GM12875 (cell line): ENCODE measurements around the gene ZACN.

Experiments
- H3K4me3 ChIP-seq: one replicate; pipeline ENCODE4 v1.5.1; 2011; ENCODE audit warnings: low read depth, low read length, control low read depth
- TF ChIP-seq, protein P1 (sequence below): IDR thresholded peaks from 2 replicates; pipeline ENCODE4 v1.5.1; 2011; ENCODE audit warnings: low read depth, mild to moderate bottlenecking, control low read depth, inconsistent platforms, low read length, moderate library complexity, borderline replicate concordance; ENCODE audit not compliant: insufficient read depth

Gene ZACN

DNA sequence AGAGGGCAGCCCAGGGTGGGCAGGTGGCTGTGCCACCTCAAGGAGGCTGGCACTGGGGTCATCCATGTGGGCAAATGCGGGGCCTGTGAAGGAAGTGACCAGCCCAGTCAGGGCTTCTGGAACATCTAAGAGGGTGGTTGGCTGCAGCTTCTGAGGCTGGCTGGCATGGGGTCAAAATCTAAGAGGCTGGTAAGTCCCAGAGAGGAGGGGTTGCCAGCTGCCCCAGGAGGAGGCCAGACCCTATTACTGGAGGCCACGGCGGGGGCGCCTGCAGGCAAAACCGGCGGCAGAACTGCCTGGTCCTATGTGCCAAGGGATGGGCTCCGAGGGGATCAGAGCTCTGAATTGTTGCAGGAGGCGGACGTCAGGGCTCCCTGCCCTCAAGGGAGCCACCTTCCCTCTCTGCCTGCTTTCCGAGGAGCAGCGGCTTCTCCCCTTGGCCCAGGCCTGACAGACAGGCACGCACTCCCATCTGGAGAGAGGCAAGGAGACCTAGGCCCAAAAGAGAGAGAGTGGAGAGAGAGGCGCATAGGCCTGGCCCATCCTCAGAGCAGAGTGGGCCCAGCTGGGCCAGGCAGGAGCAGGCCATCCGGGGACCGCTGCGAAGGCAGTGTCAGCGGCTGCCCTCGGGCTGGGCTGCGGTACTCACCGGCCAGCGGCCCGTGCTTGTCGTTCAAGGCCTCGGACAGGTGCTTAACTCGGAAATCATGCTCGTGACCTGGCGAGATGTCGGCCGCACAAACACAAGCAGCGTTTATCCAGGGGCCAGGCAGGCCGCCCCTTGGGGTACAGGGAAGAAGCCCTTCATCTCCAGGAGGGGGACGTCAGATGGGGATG is 10.9 kb downstream of the ZACN start:
- H3K4me3 ChIP-seq = no peak overlapping the region
- TF ChIP-seq, protein P1, sequence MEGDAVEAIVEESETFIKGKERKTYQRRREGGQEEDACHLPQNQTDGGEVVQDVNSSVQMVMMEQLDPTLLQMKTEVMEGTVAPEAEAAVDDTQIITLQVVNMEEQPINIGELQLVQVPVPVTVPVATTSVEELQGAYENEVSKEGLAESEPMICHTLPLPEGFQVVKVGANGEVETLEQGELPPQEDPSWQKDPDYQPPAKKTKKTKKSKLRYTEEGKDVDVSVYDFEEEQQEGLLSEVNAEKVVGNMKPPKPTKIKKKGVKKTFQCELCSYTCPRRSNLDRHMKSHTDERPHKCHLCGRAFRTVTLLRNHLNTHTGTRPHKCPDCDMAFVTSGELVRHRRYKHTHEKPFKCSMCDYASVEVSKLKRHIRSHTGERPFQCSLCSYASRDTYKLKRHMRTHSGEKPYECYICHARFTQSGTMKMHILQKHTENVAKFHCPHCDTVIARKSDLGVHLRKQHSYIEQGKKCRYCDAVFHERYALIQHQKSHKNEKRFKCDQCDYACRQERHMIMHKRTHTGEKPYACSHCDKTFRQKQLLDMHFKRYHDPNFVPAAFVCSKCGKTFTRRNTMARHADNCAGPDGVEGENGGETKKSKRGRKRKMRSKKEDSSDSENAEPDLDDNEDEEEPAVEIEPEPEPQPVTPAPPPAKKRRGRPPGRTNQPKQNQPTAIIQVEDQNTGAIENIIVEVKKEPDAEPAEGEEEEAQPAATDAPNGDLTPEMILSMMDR = no peak

DNA sequence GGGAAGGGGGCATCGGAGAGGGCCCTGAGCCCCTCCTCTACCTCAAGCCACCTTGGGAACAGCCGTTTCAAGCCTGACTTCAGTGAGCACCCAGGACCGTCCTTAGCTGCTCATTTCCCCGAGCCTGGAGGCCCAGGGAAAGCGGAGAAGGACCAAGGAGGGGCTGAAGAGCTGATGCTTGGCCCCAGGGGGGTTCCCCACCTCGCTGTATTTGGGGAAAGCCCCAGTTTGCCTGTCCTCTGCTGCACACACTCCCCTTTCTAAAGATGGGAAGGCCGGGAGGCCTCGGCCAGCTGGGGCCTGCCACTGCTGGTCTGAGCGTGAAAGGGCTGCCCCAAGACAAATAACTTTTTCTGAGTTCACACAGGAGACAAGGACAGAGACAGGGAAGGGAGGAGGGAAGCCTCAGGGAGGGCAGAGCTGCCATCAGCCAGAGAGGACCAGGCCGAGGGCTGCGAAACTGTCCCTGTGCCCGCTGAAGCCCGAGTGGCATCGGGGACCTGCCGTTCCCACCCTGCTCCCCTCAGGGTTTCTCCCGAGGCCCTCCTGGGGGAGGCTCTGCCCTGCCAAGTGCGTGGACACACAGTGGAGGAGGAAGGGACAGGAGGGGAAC is 11.6 kb downstream of the ZACN start:
- H3K4me3 ChIP-seq = no peak overlapping the region
- TF ChIP-seq, protein P1 = no peak

DNA sequence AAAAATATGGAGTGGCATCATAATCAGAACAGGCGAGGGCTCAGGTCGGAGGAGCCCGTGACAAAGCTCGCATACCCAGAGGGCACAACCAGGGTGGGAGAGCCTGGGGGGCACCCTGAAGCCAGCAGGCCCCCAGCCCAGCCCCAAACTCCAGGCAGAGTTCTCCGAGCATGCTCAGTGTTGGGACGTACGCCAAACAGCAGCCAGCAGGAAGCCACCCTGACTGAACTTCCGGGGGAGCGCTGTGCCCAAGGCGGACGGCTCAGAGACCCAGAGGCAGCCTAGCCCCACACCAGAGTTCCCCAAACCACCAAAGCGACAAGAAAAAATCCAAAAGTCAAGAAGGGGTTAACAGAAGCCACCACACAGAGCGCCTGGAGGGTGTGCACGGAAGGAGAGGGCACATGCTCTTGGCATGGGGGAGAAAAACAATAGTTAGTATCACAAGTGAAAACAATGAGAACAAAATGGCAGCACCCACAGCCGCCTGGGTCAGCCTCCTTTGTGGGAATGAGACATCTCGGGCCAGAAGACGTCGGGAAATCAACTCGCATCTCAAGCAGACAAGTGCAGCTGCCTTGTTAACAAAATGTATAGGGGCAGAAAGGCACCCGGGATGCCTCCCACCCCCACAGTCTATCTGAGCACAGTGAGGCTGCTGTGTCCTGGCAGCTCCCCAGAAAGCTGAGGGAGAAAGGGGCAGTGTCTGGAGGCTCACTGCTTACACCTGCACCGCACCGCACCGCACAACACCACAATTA is 12.7 kb downstream of the ZACN start:
- TF ChIP-seq, protein P1 = no peak

DNA sequence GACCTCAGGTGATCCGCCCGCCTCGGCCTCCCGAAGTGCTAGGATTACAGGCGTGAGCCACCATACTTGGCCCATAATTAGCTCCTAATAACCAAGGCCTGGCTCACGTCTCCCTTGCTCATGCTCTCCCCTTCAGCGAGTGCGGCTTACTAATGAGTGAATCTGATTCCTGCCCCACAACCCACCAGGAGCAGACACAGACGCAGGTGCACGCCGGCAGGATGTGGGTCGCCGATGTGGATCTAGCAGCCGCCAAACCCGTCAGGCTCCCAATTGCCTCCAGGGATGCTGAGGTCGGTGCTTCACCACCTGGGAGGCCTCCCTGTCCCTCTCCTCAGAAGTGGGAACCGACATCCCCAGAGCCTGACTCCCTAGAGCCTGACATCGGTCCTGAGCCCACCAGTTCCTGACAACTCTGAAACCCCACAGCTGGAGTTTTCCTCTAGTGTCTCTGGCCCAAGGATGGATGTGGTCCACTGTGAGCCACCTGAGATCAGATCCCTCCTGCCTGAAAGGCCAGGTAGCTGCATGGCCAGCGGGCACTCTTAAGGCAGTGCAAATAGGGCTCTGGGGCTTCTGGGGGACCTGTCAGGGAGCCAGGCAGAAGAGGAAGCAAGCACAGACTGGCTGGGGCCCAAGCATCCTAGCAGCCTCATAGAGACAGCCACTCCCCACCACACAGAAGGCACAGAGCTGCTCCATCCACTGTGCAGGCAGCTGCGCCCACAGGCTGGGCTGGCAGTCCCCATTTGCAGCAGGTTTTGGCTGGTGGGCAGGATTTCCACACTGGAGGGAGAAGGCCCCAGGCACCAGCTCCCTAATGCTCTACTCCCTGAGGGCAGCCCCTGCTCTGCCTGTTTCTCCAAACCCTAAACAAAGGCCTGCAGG is 13.8 kb downstream of the ZACN start:
- TF ChIP-seq, protein P1 = no peak
- no peak overlapping the region for H3K4me3 ChIP-seq

More for the DNA sequence above, 12.7 kb downstream of the ZACN start:
- H3K4me3 ChIP-seq = no peak overlapping the region

DNA sequence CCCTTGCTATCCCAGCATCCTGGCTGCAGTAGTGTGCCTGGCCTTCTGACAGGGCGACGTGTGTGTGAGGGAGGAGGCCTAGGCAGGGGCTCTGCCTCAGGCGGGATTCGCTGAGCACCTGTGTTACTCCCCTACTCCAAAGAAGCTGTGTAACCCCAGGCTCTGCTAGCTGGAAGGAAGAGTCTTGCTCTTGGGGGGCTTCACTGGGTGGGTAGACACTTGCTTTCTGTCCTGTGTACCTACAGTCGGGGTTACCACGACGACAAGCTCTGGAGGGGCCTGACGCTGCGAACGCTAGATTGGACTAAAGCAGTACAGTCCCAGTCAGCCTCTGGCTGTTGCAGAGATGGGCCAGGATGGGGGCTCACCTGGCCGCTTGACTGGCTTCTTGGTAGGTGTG is 15.1 kb downstream of the ZACN start:
- TF ChIP-seq, protein P1 = no peak
- no peak overlapping the region for H3K4me3 ChIP-seq

DNA sequence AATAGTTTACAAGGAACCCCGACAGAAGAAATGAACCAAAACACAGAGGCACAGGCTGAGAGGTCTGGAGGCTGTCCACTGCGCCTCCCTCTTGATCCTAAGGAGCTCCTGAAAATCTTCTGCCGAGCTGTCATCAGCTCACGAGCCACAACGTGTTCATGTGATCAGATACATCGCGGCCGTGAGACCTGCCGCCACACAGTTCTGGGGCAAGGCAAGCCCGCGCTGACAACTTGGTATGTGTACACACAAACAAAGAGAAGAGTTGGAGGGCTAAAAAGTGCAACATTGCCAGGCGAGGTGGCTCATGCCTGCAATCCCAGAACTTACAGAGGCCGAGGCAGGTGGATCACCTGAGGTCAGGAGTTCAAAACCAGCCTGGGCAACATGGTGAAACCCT is 17.0 kb downstream of the ZACN start:
- H3K4me3 ChIP-seq = no peak overlapping the region
- TF ChIP-seq, protein P1 = no peak
